OCI-LY3 (cell line): ENCODE data around the gene SULT1A2.
"Not testable (repeated sequence)": the region's sequence is repeated elsewhere in the genome, so short reads cannot be mapped to it uniquely, and the experiment has no call there.

ENCODE experiments used
- H2AFZ ChIP-seq: fragments of 200-600, 300-600 bp; shearing (Covaris generic); 2 replicates; pipeline ENCODE4 v1.6.0; 2014; ENCODE audit warnings: antibody characterized with exemption, low read depth, low read length
- H3K27ac ChIP-seq: fragments of 200-600, 300-600 bp; sonication (generic); 2 replicates; pipeline ENCODE4 v1.5.1; 2014; ENCODE audit warnings: mild to moderate bottlenecking, low read length, moderate library complexity, mixed read lengths
- H3K27me3 ChIP-seq: fragments of 200-600, 300-600 bp; sonication (generic); 2 replicates; pipeline ENCODE4 v1.6.1; 2014; ENCODE audit warnings: low read depth, low read length, mixed read lengths
- H3K36me3 ChIP-seq: fragments of 200-600, 300-600 bp; sonication (generic); replicated peaks from 2 replicates; pipeline ENCODE3; 2014; ENCODE audit warnings: low read depth, low read length, mixed read lengths
- H3K4me1 ChIP-seq: fragments of 300-600, 200-600 bp; sonication (generic); 2 replicates; pipeline ENCODE4 v1.6.1; 2014; ENCODE audit warnings: low read length, mixed read lengths
- H3K4me2 ChIP-seq: fragments of 200-600, 300-600 bp; sonication (generic); 2 replicates; pipeline ENCODE4 v1.6.1; 2014; ENCODE audit warnings: low read length, mixed read lengths
- H3K4me3 ChIP-seq: fragments of 300-600, 200-600 bp; sonication (generic); 2 replicates; pipeline ENCODE4 v1.5.1; 2014; ENCODE audit warnings: antibody characterized with exemption, mild to moderate bottlenecking, low read length, moderate library complexity
- H3K79me2 ChIP-seq: fragments of 300-600, 200-600 bp; shearing (Covaris generic); 2 replicates; pipeline ENCODE4 v1.6.1; 2014; ENCODE audit warnings: mild to moderate bottlenecking, low read length, mixed read lengths
- H3K9ac ChIP-seq: fragments of 300-600, 200-600 bp; shearing (Covaris generic); 2 replicates; pipeline ENCODE4 v1.6.0; 2014; ENCODE audit warnings: mild to moderate bottlenecking, low read length, moderate library complexity
- H3K9me3 ChIP-seq: fragments of 200-600, 300-600 bp; shearing (Covaris generic); 2 replicates; pipeline ENCODE4 v1.6.1; 2014; ENCODE audit warnings: low read length, mixed read lengths; ENCODE audit not compliant: insufficient read depth
- H4K20me1 ChIP-seq: fragments of 200-600, 300-600 bp; sonication (generic); 2 replicates; pipeline ENCODE4 v1.6.1; 2016; ENCODE audit warnings: low read length, mixed read lengths; ENCODE audit not compliant: insufficient read depth
- CTCF ChIP-seq: fragments of 200-600, 300-600 bp; sonication (generic); IDR thresholded peaks from 2 replicates; pipeline ENCODE4 v1.5.1; 2014; ENCODE audit warnings: antibody characterized with exemption, low read length, low read depth
- EZH2phosphoT487 ChIP-seq: fragments of 200-600 bp; shearing (Covaris generic); IDR thresholded peaks from 2 replicates; pipeline ENCODE4 v1.6.1; 2018; ENCODE audit warnings: antibody characterized with exemption, mixed run types, low read depth

Gene SULT1A2

DNA sequence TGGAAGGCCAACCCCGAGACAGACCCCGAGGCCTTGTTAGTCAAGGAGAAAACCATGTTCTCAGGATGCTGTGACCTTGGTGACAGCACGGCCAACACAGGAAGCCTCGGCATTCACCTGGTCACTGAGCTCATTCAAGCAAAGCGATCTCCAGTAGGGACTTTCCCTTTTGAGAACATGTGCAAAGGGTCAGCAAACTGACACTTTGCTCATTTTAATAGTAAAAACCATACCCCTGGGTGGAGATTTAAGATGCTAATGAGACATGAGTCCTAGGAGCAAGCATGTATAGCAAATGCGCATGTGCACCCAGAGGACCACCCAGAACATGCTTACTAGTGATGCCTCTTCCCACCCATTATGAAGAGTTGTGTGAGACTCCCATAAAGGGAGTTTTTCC lies 5.7 kb upstream of the SULT1A2 start:
- Histone ChIP-seq H3K36me3 (no peaks in the 10 kb centered on the region), H3K4me2 (no peak overlapping the region), H3K27me3 (no peaks in the 10 kb centered on the region), H3K4me1 (no peaks in the 10 kb centered on the region), H3K4me3 (no peak overlapping the region), H3K9ac (no peak overlapping the region), H3K79me2 (no peaks in the 10 kb centered on the region), H3K9me3 (no peaks in the 10 kb centered on the region), H3K27ac (no peak overlapping the region), H4K20me1 (no peaks in the 10 kb centered on the region), H2AFZ (no peak overlapping the region)
- no peak for TF ChIP-seq EZH2phosphoT487
- no peak for TF ChIP-seq CTCF

DNA sequence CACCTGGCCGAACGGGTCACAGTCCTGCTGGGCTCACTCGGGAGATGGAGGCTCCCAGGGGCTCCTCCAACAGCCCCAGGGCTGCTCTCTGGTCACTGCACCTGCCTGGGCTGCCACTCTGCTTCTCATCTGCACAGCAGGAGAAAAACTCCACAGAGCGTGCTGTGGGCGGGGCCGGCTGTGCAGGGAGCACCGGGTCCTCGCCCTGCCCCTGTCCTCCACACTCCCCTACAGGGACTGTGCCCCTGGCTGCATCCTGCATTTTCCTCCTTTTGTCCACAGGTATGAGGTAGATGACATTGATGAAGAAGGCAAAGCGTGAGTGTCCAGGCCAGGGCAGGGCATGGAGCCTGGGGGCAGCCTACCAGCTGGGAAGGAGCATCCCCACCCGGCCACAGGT lies 5.2 kb upstream of the SULT1A2 start:
- not testable (repeated sequence) for H3K9me3 ChIP-seq, H3K36me3 ChIP-seq, H3K79me2 ChIP-seq, H3K9ac ChIP-seq, H3K4me2 ChIP-seq, H4K20me1 ChIP-seq, H3K4me3 ChIP-seq, H3K27me3 ChIP-seq, H3K4me1 ChIP-seq, H2AFZ ChIP-seq, H3K27ac ChIP-seq

DNA sequence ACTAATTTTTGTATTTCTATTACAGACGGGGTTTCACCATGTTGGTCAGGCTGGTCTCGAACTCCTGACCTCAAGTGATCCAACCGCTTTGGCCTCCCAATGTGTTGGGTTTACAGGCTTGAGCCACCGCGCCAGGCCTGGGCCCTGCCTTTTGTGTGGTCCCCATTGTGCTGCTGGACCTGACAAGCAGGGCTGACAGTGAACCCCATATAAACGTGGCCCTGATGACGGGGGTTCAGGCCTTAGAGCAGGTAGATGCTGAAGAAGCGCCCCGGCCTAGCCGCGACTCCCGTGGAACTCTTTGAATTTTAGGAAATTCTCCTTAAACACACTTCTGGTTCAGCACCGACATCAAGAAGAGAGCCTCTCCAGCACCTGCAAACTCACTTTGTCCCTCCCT lies 4.7 kb upstream of the SULT1A2 start:
- not testable (repeated sequence) for H2AFZ ChIP-seq, H3K4me2 ChIP-seq, H3K27me3 ChIP-seq, H3K4me3 ChIP-seq, H3K4me1 ChIP-seq, H3K9ac ChIP-seq, H3K79me2 ChIP-seq, H4K20me1 ChIP-seq, H3K36me3 ChIP-seq, H3K9me3 ChIP-seq, H3K27ac ChIP-seq

DNA sequence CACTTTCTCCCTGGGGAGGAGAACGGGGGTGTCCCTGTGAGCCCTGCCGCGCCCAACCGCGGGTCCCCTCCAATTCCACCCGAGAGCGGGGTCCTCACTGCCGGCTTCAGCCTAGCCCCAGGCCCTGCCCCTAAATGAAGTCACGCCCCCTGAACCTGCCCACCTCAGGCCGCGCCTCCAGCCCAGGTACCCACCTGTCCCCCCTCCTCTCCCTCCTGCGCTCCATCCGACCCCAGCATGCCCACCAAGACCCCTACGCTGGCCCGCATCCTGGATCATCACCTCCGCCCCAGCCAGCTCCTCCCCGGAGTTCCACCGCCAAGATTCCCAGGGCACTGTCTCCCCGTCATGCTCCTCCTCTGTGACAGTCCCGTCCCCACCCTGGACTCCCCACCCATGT lies 4.1 kb upstream of the SULT1A2 start:
- H3K27me3 ChIP-seq, H3K4me3 ChIP-seq, H3K9me3 ChIP-seq, H3K4me1 ChIP-seq, H2AFZ ChIP-seq, H3K36me3 ChIP-seq, H4K20me1 ChIP-seq, H3K9ac ChIP-seq, H3K27ac ChIP-seq, H3K4me2 ChIP-seq, H3K79me2 ChIP-seq: not testable (repeated sequence)

GRCh38 chr16:28599377-28600285 lies 2.8 kb upstream of the SULT1A2 start:
- not testable (repeated sequence) for H3K4me1 ChIP-seq, H3K9me3 ChIP-seq, H3K27ac ChIP-seq, H4K20me1 ChIP-seq, H3K4me3 ChIP-seq, H3K4me2 ChIP-seq, H3K79me2 ChIP-seq, H3K27me3 ChIP-seq, H2AFZ ChIP-seq, H3K36me3 ChIP-seq, H3K9ac ChIP-seq

DNA sequence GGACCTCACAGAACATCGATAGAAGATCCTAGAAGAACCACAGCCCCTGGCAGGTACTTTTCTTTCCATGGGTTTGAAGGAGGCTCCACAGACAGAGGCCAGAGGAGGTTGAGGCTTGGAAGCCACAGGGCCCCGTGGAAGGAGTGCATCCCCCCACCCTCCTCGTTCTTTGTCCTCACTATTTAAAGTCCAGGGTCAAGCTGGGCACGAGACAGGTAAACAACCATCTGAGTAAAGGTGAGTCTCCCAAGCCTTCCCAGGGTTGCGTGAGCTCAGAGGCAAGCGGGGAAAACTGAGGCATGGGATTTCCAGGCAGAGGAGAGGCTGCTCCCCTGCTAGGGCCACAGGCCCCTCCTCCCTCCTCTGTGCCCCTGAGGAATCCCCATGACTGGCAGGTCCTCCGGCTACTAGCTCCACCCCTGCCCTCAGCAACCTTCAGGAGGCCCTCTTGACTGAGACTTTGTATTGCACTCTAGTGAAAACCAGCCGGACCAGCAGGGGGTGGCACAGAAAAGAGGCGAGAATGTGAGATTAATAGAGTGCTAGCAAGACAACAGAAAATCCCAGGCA lies 927 bp upstream of the SULT1A2 start:
- TF ChIP-seq CTCF, result no peak
- TF ChIP-seq EZH2phosphoT487, result no peak
- H3K4me2 ChIP-seq, result no peak overlapping the region
- no peak overlapping the region for H3K4me3 ChIP-seq
- H2AFZ ChIP-seq, result no peak overlapping the region
- H3K9ac ChIP-seq, result no peak overlapping the region
- no peaks in the 10 kb centered on the region for H3K9me3 ChIP-seq
- H3K27ac ChIP-seq, result no peak overlapping the region
- no peaks in the 10 kb centered on the region for H3K36me3 ChIP-seq
- H4K20me1 ChIP-seq, result no peaks in the 10 kb centered on the region
- H3K79me2 ChIP-seq, result no peaks in the 10 kb centered on the region
- no peaks in the 10 kb centered on the region for H3K27me3 ChIP-seq
- no peaks in the 10 kb centered on the region for H3K4me1 ChIP-seq
